H1 (cell line): ENCODE results near the gene FMN2.

Experiments
- ATF2 ChIP-seq: IDR thresholded peaks from 2 replicates; pipeline ENCODE4 v1.6.1; 2012; ENCODE audit warnings: low read length, inconsistent platforms
- CHD2 ChIP-seq: IDR thresholded peaks from 2 replicates; pipeline ENCODE4 v1.6.1; 2012; ENCODE audit warnings: low read length, improper control_type of control experiment
- CTCF ChIP-seq, 3 experiments: IDR thresholded peaks; 1 replicate in 2 of 3; 2 replicates in 1 of 3; pipeline versions ENCODE4 v1.5.1 to v1.6.1; 2011; ENCODE audit warnings: low read length in 3 of 3, mild to moderate bottlenecking in 3 of 3, inconsistent platforms in 2 of 3, low read depth in 1 of 3, moderate library complexity in 1 of 3; ENCODE audit not compliant: insufficient read depth in 1 of 3; ENCODE audit errors: control extremely low read depth in 1 of 3
- EGR1 ChIP-seq: IDR thresholded peaks from 2 replicates; pipeline ENCODE4 v1.6.1; 2011; ENCODE audit warnings: low read depth, low read length, borderline replicate concordance
- EZH2 ChIP-seq: fragments of 200-600 bp; sonication (generic); IDR thresholded peaks from 2 replicates; pipeline ENCODE4 v1.7.1; 2012; ENCODE audit warnings: low read depth, mild to moderate bottlenecking, moderate library complexity, low read length, inconsistent platforms; ENCODE audit not compliant: severe bottlenecking
- MAFK ChIP-seq: IDR thresholded peaks from 2 replicates; pipeline ENCODE4 v1.6.1; 2012; ENCODE audit warnings: low read depth, mild to moderate bottlenecking, improper control_type of control experiment, low read length
- POLR2A ChIP-seq, 2 experiments: IDR thresholded peaks; 1 replicate in 1 of 2; 2 replicates in 1 of 2; pipeline ENCODE4 v1.6.1; 2011; ENCODE audit warnings: low read depth in 2 of 2, low read length in 2 of 2, mild to moderate bottlenecking in 2 of 2; ENCODE audit errors: control extremely low read depth in 1 of 2
- RAD21 ChIP-seq, 2 experiments: IDR thresholded peaks in 1 of 2; conservative IDR thresholded peaks in 1 of 2; 2 replicates each; pipeline ENCODE4 v1.6.1; 2011; ENCODE audit warnings: low read depth in 2 of 2, low read length in 2 of 2, improper control_type of control experiment in 1 of 2, inconsistent platforms in 1 of 2, mild to moderate bottlenecking in 1 of 2, moderate library complexity in 1 of 2
- RFX5 ChIP-seq: IDR thresholded peaks from 2 replicates; pipeline ENCODE4 v1.6.1; 2011; ENCODE audit warnings: low read depth, low read length, improper control_type of control experiment, borderline replicate concordance
- SIN3A ChIP-seq, 2 experiments: IDR thresholded peaks in 1 of 2; conservative IDR thresholded peaks in 1 of 2; 2 replicates each; pipeline ENCODE4 v1.6.1; 2011 to 2012; ENCODE audit warnings: low read length in 2 of 2, improper control_type of control experiment in 1 of 2, low read depth in 1 of 2, mild to moderate bottlenecking in 1 of 2

DNA sequence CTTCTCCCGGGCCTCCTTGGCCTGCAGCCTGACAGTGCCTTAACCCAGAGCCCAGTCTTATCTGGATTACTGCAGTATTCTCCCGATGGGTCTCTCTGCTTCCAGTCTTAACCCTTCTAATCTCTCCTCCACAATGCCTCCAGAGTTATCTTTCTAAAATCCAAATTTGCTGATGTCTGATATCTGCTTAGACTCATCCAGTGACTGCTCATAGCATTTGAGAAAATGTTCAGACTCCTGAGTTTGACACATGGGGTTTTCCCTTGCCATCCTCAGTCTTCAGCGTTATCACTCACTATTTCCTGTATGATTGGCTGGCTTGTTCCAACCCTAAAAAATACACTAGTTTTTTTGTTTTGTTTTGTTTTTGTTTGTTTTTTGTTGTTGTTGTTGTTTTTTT is 102.0 kb downstream of the FMN2 start:
- TF ChIP-seq RAD21 (IDR thresholded peaks at IDR 0.05 in 1 of 2, conservative IDR thresholded peaks at IDR 0.05 in 1 of 2; ENCODE audit: low read depth in 2 of 2, low read length in 2 of 2): no peak
- no peak for TF ChIP-seq SIN3A (conservative IDR thresholded peaks at IDR 0.05 in 1 of 2, IDR thresholded peaks at IDR 0.05 in 1 of 2; ENCODE audit: low read depth in 1 of 2, low read length in 2 of 2)
- no peak for TF ChIP-seq CTCF (IDR thresholded peaks at IDR 0.05; ENCODE audit: control extremely low read depth in 1 of 3, insufficient read depth in 1 of 3, low read depth in 1 of 3, low read length in 3 of 3)
- TF ChIP-seq ATF2: no peak
- TF ChIP-seq MAFK: no peak
- no peak for TF ChIP-seq CHD2
- no peak for TF ChIP-seq POLR2A (IDR thresholded peaks at IDR 0.05; ENCODE audit: control extremely low read depth in 1 of 2, low read depth in 2 of 2, low read length in 2 of 2)
- TF ChIP-seq RFX5: no peak
- no peak for TF ChIP-seq EZH2
- TF ChIP-seq EGR1: no peak
